Activated CD4-positive, alpha-beta T cell treated with anti-CD3 and anti-CD28 coated beads, Interleukin-2, amount 50 U/mL, for 24 hours (primary cell): ENCODE results near the gene PLCG1.
A peak's percentile ranks its signal among the peaks of the same experiment; 100 is the strongest.
"Not testable (repeated sequence)": the region's sequence is repeated elsewhere in the genome, so short reads cannot be mapped to it uniquely, and the experiment has no call there.

Source experiments
- DNase-seq, 2 donors: peaks; one replicate each; pipeline ENCODE4 v3.0.0-alpha.2; 2020; ENCODE audit warnings: low read depth in 1 of 2, low spot score in 1 of 2

The PLCG1 gene

GRCh38 chr20:41136680-41137613 is at the start of gene PLCG1:
Gene PLCG1, plus strand, starts transcription at chr20:41137543. Its CDS starts 99 bp downstream, at chr20:41137642.
- DNase-seq, result peak; percentile 73 to 77

- no peak for DNase-seq
These were observed 49.6 kb upstream of the PLCG1 start for GRCh38 chr20:41087777-41088176.

- no peak for DNase-seq
These were observed 47.8 kb upstream of the PLCG1 start for GRCh38 chr20:41089555-41089954.

- no peak for DNase-seq
These were observed 45.4 kb upstream of the PLCG1 start for GRCh38 chr20:41091927-41092326.

- no peak for DNase-seq
These were observed 42.8 kb upstream of the PLCG1 start for GRCh38 chr20:41094353-41095055.

GRCh38 chr20:41095110-41095969 is 42.0 kb upstream of the PLCG1 start:
- peak in 1 of 2 donors; percentile 42 for DNase-seq

- DNase-seq, result no peak
These were observed 38.6 kb upstream of the PLCG1 start for GRCh38 chr20:41098703-41099250.

GRCh38 chr20:41100001-41100480 is 37.3 kb upstream of the PLCG1 start:
- DNase-seq, result no peak

GRCh38 chr20:41101660-41102059 is 35.7 kb upstream of the PLCG1 start:
- DNase-seq, result no peak

GRCh38 chr20:41108531-41108930 is 28.8 kb upstream of the PLCG1 start:
- DNase-seq, result no peak

- no peak for DNase-seq
These were observed 27.3 kb upstream of the PLCG1 start for GRCh38 chr20:41110012-41110411.

GRCh38 chr20:41110930-41111577 is 26.3 kb upstream of the PLCG1 start:
- no peak for DNase-seq

GRCh38 chr20:41111578-41111951 is 25.8 kb upstream of the PLCG1 start:
- no peak for DNase-seq

GRCh38 chr20:41116282-41116956 is 20.9 kb upstream of the PLCG1 start:
- DNase-seq, result no peak

GRCh38 chr20:41118159-41118558 is 19.2 kb upstream of the PLCG1 start:
- not testable (repeated sequence) for DNase-seq

- DNase-seq, result no peak
These were observed 18.7 kb upstream of the PLCG1 start for GRCh38 chr20:41118632-41119031.

GRCh38 chr20:41119614-41120561 is 17.5 kb upstream of the PLCG1 start:
- DNase-seq, result no peak

GRCh38 chr20:41121399-41121798 is 15.9 kb upstream of the PLCG1 start:
- no peak for DNase-seq

GRCh38 chr20:41123631-41124030 is 13.7 kb upstream of the PLCG1 start:
- DNase-seq, result no peak
